Caco-2 (cell line): ENCODE results near the gene FAAH. TPM values are rescaled to one million over a fixed set of nuclear protein-coding genes. Genes with fewer than 3 reads are reported as not detected.

Experiments
- BruUV-seq: library from RNA; stranded (reverse); fragments of 400-500 nt; replicated peaks from 2 replicates; lab custom pipeline; 2021; lab: Mats Ljungman, UMichigan
- CTCF ChIA-PET: fragments of 300-600 bp; sonication (Branson Sonifier 250); formaldehyde crosslinking; loops from one replicate; lab custom pipeline; 2022; ENCODE audit warnings: antibody characterized with exemption; lab: Charles Lee
- POLR2A ChIA-PET: fragments of 300-600 bp; sonication (Branson Sonifier 250); formaldehyde crosslinking; loops from one replicate; lab custom pipeline; 2022; ENCODE audit warnings: antibody characterized with exemption; lab: Charles Lee
- DNase-seq, 2 experiments: peaks; one replicate each; pipeline versions ENCODE4 v3.0.0 to v3.0.0-alpha.2; 2020 to 2022
- H3K27me3 ChIP-seq: replicated peaks from 2 replicates; pipeline ENCODE4 v1.6.0; 2011; ENCODE audit warnings: low read length; ENCODE audit not compliant: control insufficient read depth, insufficient read depth
- H3K36me3 ChIP-seq: 2 replicates; pipeline ENCODE4 v1.5.1; 2011; ENCODE audit warnings: low read length; ENCODE audit not compliant: control insufficient read depth, insufficient read depth
- H3K4me1 ChIP-seq: fragments of 250-450 bp; sonication (Bioruptor Pico); 2 replicates; pipeline ENCODE4 v1.5.1; 2020; ENCODE audit warnings: mild to moderate bottlenecking
- H3K4me3 ChIP-seq: 2 replicates; pipeline ENCODE4 v1.5.1; 2011; ENCODE audit warnings: low read depth, mild to moderate bottlenecking, control low read depth, low read length
- H3K9me3 ChIP-seq: fragments of 250-450 bp; sonication (Bioruptor Pico); 2 replicates; pipeline ENCODE4 v1.5.1; 2020; ENCODE audit warnings: mild to moderate bottlenecking, moderate library complexity
- H3K27ac Mint-ChIP-seq: one replicate; pipeline ENCODE4 v1.8.0; 2022; ENCODE audit warnings: mixed read lengths; ENCODE audit not compliant: unreplicated experiment
- H3K27me3 Mint-ChIP-seq: one replicate; pipeline ENCODE4 v1.8.0; 2022; ENCODE audit warnings: mixed read lengths; ENCODE audit not compliant: insufficient read depth, unreplicated experiment
- H3K36me3 Mint-ChIP-seq: one replicate; pipeline ENCODE4 v1.8.0; 2022; ENCODE audit warnings: mild to moderate bottlenecking, mixed read lengths; ENCODE audit not compliant: insufficient read depth, unreplicated experiment
- H3K4me1 Mint-ChIP-seq: one replicate; pipeline ENCODE4 v1.8.0; 2022; ENCODE audit warnings: low read depth, mixed read lengths; ENCODE audit not compliant: unreplicated experiment
- H3K4me3 Mint-ChIP-seq: one replicate; pipeline ENCODE4 v1.8.0; 2022; ENCODE audit warnings: mild to moderate bottlenecking, moderate library complexity, mixed read lengths; ENCODE audit not compliant: unreplicated experiment
- H3K9me3 Mint-ChIP-seq: one replicate; pipeline ENCODE4 v1.8.0; 2022; ENCODE audit warnings: mixed read lengths; ENCODE audit not compliant: unreplicated experiment
- intact Hi-C: fragments of 100-400 bp; cut with micrococcal nuclease; formaldehyde crosslinking; loops from one replicate; pipeline ENCODE4 v1.10.0; 2022; ENCODE audit not compliant: unreplicated experiment
- total RNA-seq: library from RNA; stranded (reverse); gene quantifications from 2 replicates; pipeline ENCODE4 v1.2.3, GENCODE V29; 2022
- TF ChIP-seq, protein P1 (sequence below), 2 experiments: fragments of 200-600 bp in 1 of 2; IDR thresholded peaks; 1 replicate in 1 of 2; 2 replicates in 1 of 2; pipeline versions ENCODE4 v1.5.1 to v1.8.0; 2011 to 2022; ENCODE audit warnings: antibody characterized with exemption in 1 of 2, control low read depth in 1 of 2, inconsistent platforms in 1 of 2, low read depth in 1 of 2, low read length in 1 of 2, mild to moderate bottlenecking in 1 of 2, moderate library complexity in 1 of 2; ENCODE audit not compliant: insufficient read depth in 1 of 2, severe bottlenecking in 1 of 2, unreplicated experiment in 1 of 2

The FAAH gene
- total RNA-seq, 1 experiment from 2014 or later: 29.1 TPM

GRCh38 chr1:46368791-46369190, 25.3 kb upstream of the FAAH start:
- H3K9me3 Mint-ChIP-seq: no peaks in the 10 kb centered on the region
- H3K4me1 Mint-ChIP-seq: peaks cover 19% of the 10 kb centered on the region
- POLR2A ChIA-PET: no interaction called here
- no peak overlapping the region for H3K27ac Mint-ChIP-seq
- no peak for DNase-seq
- no peaks in the 10 kb centered on the region for H3K36me3 ChIP-seq
- H3K27me3 ChIP-seq: no peaks in the 10 kb centered on the region
- peaks cover 12% of the 10 kb centered on the region for H3K4me1 ChIP-seq
- H3K4me3 ChIP-seq: no peak overlapping the region
- peaks cover 11% of the 10 kb centered on the region for H3K36me3 Mint-ChIP-seq
- TF ChIP-seq, protein P1, sequence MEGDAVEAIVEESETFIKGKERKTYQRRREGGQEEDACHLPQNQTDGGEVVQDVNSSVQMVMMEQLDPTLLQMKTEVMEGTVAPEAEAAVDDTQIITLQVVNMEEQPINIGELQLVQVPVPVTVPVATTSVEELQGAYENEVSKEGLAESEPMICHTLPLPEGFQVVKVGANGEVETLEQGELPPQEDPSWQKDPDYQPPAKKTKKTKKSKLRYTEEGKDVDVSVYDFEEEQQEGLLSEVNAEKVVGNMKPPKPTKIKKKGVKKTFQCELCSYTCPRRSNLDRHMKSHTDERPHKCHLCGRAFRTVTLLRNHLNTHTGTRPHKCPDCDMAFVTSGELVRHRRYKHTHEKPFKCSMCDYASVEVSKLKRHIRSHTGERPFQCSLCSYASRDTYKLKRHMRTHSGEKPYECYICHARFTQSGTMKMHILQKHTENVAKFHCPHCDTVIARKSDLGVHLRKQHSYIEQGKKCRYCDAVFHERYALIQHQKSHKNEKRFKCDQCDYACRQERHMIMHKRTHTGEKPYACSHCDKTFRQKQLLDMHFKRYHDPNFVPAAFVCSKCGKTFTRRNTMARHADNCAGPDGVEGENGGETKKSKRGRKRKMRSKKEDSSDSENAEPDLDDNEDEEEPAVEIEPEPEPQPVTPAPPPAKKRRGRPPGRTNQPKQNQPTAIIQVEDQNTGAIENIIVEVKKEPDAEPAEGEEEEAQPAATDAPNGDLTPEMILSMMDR (IDR thresholded peaks at IDR 0.05; ENCODE audit: insufficient read depth in 1 of 2, low read depth in 1 of 2, low read length in 1 of 2, severe bottlenecking in 1 of 2, unreplicated experiment in 1 of 2): no peak
- intact Hi-C loops: no loop called here
- no TSS peak for BruUV-seq
- H3K9me3 ChIP-seq: no peaks in the 10 kb centered on the region
- H3K4me3 Mint-ChIP-seq: no peak overlapping the region
- CTCF ChIA-PET: no interaction called here
- H3K27me3 Mint-ChIP-seq: no peaks in the 10 kb centered on the region

- Histone ChIP-seq H3K9me3 (no peaks in the 10 kb centered on the region), H3K4me3 (no peak overlapping the region), H3K4me1 (peaks cover 12% of the 10 kb centered on the region), H3K27me3 (no peaks in the 10 kb centered on the region), H3K36me3 (no peaks in the 10 kb centered on the region)
- ChIA-PET POLR2A (no interaction called here), CTCF (no interaction called here)
- H3K4me3 Mint-ChIP-seq: no peak overlapping the region
- intact Hi-C loops: no loop called here
- H3K4me1 Mint-ChIP-seq: peaks cover 19% of the 10 kb centered on the region
- H3K27me3 Mint-ChIP-seq: no peaks in the 10 kb centered on the region
- DNase-seq: no peak
- H3K27ac Mint-ChIP-seq: no peak overlapping the region
- BruUV-seq: no TSS peak
- H3K36me3 Mint-ChIP-seq: peaks cover 11% of the 10 kb centered on the region
- no peaks in the 10 kb centered on the region for H3K9me3 Mint-ChIP-seq
- TF ChIP-seq, protein P1 (IDR thresholded peaks at IDR 0.05; ENCODE audit: insufficient read depth in 1 of 2, low read depth in 1 of 2, low read length in 1 of 2, severe bottlenecking in 1 of 2, unreplicated experiment in 1 of 2): no peak
Measured at GRCh38 chr1:46369542-46370213, 24.4 kb upstream of the FAAH start.

DNA sequence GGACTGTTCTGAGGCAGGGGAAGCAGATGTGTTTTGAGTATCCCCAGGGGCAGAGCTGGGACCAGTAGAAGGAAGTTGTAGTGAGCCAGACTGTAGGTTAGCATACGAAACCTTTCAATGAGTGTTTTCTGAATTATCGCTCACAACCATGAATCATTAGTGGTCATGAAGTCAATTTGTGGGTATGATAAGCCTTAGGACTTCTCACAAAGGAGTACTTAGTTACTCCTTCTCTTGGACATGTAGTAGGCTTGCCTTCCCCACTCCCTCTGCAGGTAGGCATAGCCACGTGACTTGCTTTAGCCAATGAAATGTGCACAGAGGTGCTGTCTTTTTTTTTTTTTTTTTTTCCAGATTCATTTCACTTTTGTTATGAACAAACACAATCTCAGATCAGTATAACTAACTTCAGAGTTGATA, 23.9 kb upstream of the FAAH start:
- Mint-ChIP-seq H3K4me3 (no peak overlapping the region), H3K4me1 (peaks cover 19% of the 10 kb centered on the region), H3K36me3 (peaks cover 6% of the 10 kb centered on the region), H3K27ac (no peak overlapping the region), H3K9me3 (no peaks in the 10 kb centered on the region), H3K27me3 (no peaks in the 10 kb centered on the region)
- H3K9me3 ChIP-seq: no peaks in the 10 kb centered on the region
- no peak for DNase-seq
- TF ChIP-seq, protein P1 (IDR thresholded peaks at IDR 0.05; ENCODE audit: insufficient read depth in 1 of 2, low read depth in 1 of 2, low read length in 1 of 2, severe bottlenecking in 1 of 2, unreplicated experiment in 1 of 2): no peak
- POLR2A ChIA-PET: no interaction called here
- no peaks in the 10 kb centered on the region for H3K27me3 ChIP-seq
- no peaks in the 10 kb centered on the region for H3K36me3 ChIP-seq
- CTCF ChIA-PET: no interaction called here
- H3K4me1 ChIP-seq: peaks cover 12% of the 10 kb centered on the region
- H3K4me3 ChIP-seq: no peak overlapping the region
- BruUV-seq: no TSS peak
- intact Hi-C loops: no loop called here
